PFSK-1 (cell line): ENCODE data around the gene SGSH.

Experiments used
- FOXP2 ChIP-seq: optimal IDR thresholded peaks from 2 replicates; pipeline ENCODE3; 2011; ENCODE audit warnings: borderline replicate concordance, control low read depth, inconsistent platforms; ENCODE audit not compliant: insufficient read depth; ENCODE audit errors: extremely low read length, extremely low read depth
- POLR2AphosphoS5 ChIP-seq: IDR thresholded peaks from 2 replicates; pipeline ENCODE4 v1.6.1; 2012; ENCODE audit warnings: low read depth, mild to moderate bottlenecking, control low read depth, low read length, moderate library complexity
- SIN3A ChIP-seq: IDR thresholded peaks from 2 replicates; pipeline ENCODE4 v1.6.1; 2012; ENCODE audit warnings: mild to moderate bottlenecking, low read length, moderate library complexity, borderline replicate concordance; ENCODE audit not compliant: insufficient read depth
- TAF1 ChIP-seq: IDR thresholded peaks from 2 replicates; pipeline ENCODE4 v1.6.1; 2012; ENCODE audit warnings: low read length, control low read depth, borderline replicate concordance; ENCODE audit not compliant: insufficient read depth
- TF ChIP-seq, protein P1 (sequence below), 2 experiments: IDR thresholded peaks; 2 replicates each; pipeline versions ENCODE4 v1.6.1 to v1.8.0; 2011 to 2012; ENCODE audit warnings: low read depth in 2 of 2, low read length in 2 of 2, control low read depth in 1 of 2, inconsistent platforms in 1 of 2, mild to moderate bottlenecking in 1 of 2, moderate library complexity in 1 of 2; ENCODE audit not compliant: insufficient read depth in 1 of 2

The SGSH gene

GRCh38 chr17:80169784-80170500 is 50.2 kb downstream of the SGSH start, which contains the start of gene CARD14:
Gene CARD14 (plus strand): TSS chr17:80170030. CDS start chr17:80181439, 11,409 bp downstream.
- TF ChIP-seq FOXP2 = no peak
- TF ChIP-seq TAF1 = no peak
- TF ChIP-seq, protein P1, sequence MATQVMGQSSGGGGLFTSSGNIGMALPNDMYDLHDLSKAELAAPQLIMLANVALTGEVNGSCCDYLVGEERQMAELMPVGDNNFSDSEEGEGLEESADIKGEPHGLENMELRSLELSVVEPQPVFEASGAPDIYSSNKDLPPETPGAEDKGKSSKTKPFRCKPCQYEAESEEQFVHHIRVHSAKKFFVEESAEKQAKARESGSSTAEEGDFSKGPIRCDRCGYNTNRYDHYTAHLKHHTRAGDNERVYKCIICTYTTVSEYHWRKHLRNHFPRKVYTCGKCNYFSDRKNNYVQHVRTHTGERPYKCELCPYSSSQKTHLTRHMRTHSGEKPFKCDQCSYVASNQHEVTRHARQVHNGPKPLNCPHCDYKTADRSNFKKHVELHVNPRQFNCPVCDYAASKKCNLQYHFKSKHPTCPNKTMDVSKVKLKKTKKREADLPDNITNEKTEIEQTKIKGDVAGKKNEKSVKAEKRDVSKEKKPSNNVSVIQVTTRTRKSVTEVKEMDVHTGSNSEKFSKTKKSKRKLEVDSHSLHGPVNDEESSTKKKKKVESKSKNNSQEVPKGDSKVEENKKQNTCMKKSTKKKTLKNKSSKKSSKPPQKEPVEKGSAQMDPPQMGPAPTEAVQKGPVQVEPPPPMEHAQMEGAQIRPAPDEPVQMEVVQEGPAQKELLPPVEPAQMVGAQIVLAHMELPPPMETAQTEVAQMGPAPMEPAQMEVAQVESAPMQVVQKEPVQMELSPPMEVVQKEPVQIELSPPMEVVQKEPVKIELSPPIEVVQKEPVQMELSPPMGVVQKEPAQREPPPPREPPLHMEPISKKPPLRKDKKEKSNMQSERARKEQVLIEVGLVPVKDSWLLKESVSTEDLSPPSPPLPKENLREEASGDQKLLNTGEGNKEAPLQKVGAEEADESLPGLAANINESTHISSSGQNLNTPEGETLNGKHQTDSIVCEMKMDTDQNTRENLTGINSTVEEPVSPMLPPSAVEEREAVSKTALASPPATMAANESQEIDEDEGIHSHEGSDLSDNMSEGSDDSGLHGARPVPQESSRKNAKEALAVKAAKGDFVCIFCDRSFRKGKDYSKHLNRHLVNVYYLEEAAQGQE (IDR thresholded peaks at IDR 0.05; ENCODE audit: insufficient read depth in 1 of 2, low read depth in 2 of 2, low read length in 2 of 2) = no peak
- no peak for TF ChIP-seq POLR2AphosphoS5
- TF ChIP-seq SIN3A = no peak

- TF ChIP-seq SIN3A (no peak), TAF1 (no peak)
- TF ChIP-seq, protein P1 (IDR thresholded peaks at IDR 0.05; ENCODE audit: insufficient read depth in 1 of 2, low read depth in 2 of 2, low read length in 2 of 2) = no peak
These were observed 51.0 kb downstream of the SGSH start for GRCh38 chr17:80169107-80169506.

GRCh38 chr17:80168371-80168770 is 51.8 kb downstream of the SGSH start:
- TF ChIP-seq POLR2AphosphoS5 (no peak), FOXP2 (no peak), TAF1 (no peak), SIN3A (no peak)
- TF ChIP-seq, protein P1 (IDR thresholded peaks at IDR 0.05; ENCODE audit: insufficient read depth in 1 of 2, low read depth in 2 of 2, low read length in 2 of 2) = no peak

DNA sequence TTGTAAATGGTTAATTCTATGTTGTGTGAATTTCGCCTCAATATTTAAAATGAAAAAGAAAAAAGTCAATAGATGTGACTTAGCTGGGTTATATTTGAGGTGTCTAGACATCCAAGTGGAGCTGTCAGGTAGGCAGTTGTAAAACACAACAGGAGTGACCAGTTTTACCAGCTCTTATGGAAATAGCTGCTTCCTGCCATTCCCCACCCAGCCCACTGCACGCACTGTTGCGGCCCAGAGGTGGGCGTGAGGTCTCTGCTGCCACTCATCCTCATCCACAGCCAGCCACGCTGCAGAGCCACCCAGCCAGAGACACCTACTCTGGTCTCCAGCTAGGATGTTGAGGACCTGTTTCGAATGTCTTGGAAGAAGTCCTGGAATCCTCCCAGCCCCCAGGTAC is 53.7 kb downstream of the SGSH start:
- TF ChIP-seq, protein P1 (IDR thresholded peaks at IDR 0.05; ENCODE audit: insufficient read depth in 1 of 2, low read depth in 2 of 2, low read length in 2 of 2) = no peak
- TF ChIP-seq POLR2AphosphoS5 (no peak), SIN3A (no peak), TAF1 (no peak), FOXP2 (no peak)

DNA sequence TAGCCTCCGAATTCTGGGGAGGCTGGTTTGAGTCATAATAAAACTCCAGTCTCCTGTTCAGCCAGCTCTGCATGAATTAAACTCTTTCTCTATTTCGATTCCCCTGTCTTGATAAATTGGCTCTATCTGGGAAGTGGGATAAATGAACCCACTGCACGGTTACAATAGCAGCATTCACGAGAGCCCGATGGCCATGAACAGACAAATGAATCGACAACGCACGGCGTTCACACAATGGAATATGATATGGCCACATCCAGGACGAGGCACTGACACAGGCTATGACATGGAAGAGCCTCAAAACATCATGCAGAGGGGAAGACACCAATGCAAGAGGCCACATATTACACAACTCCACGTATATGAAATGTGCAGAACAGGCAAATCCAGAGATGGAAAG is 55.9 kb downstream of the SGSH start:
- TF ChIP-seq, protein P1 (IDR thresholded peaks at IDR 0.05; ENCODE audit: insufficient read depth in 1 of 2, low read depth in 2 of 2, low read length in 2 of 2) = no peak
- TF ChIP-seq FOXP2 (no peak), TAF1 (no peak), POLR2AphosphoS5 (no peak), SIN3A (no peak)
